Measurements from ENCODE around the gene KRTAP10-6.

KRTAP10-6 gene

DNA sequence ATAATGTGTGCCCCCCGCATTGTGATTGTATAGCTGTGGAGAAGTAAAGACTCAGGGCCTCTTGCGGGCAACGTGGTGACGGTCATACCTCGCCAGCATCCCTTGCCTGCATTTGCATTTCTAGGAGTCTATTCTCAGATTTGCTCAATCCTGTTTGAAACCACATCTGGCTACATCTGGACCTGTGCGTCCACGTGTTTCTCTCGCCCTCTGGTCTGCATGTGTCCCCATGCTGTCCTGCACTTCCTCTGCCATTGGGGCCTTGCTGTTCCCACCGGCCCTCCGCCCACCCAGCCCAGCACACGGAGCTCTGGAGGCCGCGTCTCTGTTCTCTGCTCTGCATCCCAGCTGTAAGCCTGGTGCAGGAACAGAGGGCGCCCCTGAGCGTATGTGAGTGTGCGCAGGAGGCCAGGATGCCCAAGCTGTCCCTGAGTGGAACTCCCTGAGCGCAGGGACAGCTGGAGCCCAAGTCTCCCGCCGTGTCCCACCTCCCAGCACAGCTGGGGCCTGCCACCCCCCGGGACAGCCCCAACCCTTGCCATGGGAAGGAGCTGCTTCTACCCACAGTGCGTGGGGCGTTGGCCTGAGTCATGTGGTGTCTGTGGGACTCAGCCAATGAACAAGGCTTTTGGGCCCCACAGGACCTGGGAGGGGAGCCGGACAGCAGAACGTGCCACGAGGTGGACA is 42.6 kb downstream of the KRTAP10-6 start:
- no peak for DNase-seq (ENCODE audit: low read depth in 1 of 2, low spot score in 1 of 2)
- in situ Hi-C loops (cut with HindIII; ENCODE audit: low pct_unique_long_range_greater_than_20kb, low sequenced_read_pairs), result no loop called here
- no peak for TF ChIP-seq JUND (IDR thresholded peaks at IDR 0.05; ENCODE audit: low read depth)

GRCh38 chr21:44548922-44549321 is 43.4 kb downstream of the KRTAP10-6 start:
- TF ChIP-seq JUND (IDR thresholded peaks at IDR 0.05; ENCODE audit: low read depth), result no peak
- no peak for DNase-seq (ENCODE audit: low read depth in 1 of 2, low spot score in 1 of 2)
- in situ Hi-C loops (cut with HindIII; ENCODE audit: low pct_unique_long_range_greater_than_20kb, low sequenced_read_pairs), result no loop called here

- no peak for DNase-seq (ENCODE audit: low read depth in 1 of 2, low spot score in 1 of 2)
- TF ChIP-seq JUND (IDR thresholded peaks at IDR 0.05; ENCODE audit: low read depth), result no peak
- in situ Hi-C loops (cut with HindIII; ENCODE audit: low pct_unique_long_range_greater_than_20kb, low sequenced_read_pairs), result no loop called here
Observed at GRCh38 chr21:44548381-44548780, 43.9 kb downstream of the KRTAP10-6 start.

GRCh38 chr21:44547656-44548331 is 44.5 kb downstream of the KRTAP10-6 start:
- no peak for TF ChIP-seq JUND (IDR thresholded peaks at IDR 0.05; ENCODE audit: low read depth)
- DNase-seq (ENCODE audit: low read depth in 1 of 2, low spot score in 1 of 2), result peak in 1 of 2 experiments; percentile 23
- in situ Hi-C loops (cut with HindIII; ENCODE audit: low pct_unique_long_range_greater_than_20kb, low sequenced_read_pairs), result no loop called here

- no peak for TF ChIP-seq JUND (IDR thresholded peaks at IDR 0.05; ENCODE audit: low read depth)
- DNase-seq (ENCODE audit: low read depth in 1 of 2, low spot score in 1 of 2), result no peak
- in situ Hi-C loops (cut with HindIII; ENCODE audit: low pct_unique_long_range_greater_than_20kb, low sequenced_read_pairs), result no loop called here
Observed at GRCh38 chr21:44544566-44544965, 47.7 kb downstream of the KRTAP10-6 start.

DNA sequence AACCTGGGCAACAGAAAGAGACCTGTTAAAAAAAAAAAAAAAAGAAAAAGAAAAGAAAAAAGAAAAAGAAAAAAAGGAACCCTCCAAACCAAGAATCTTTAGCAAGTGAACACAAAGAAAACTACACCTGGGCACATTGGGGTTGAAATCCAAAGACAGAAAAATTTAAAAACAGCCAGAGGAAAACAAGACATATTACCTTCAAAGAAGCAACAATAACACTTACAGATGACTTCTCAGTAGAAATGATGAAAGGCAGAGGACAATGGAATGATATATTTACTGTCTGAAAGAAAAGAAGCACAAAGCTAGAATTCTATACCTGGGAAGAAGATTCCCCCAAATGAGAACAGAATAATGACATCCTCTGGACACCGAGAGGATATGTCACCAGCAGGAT is 49.6 kb downstream of the KRTAP10-6 start:
- in situ Hi-C loops (cut with HindIII; ENCODE audit: low pct_unique_long_range_greater_than_20kb, low sequenced_read_pairs), result no loop called here
- no peak for TF ChIP-seq JUND (IDR thresholded peaks at IDR 0.05; ENCODE audit: low read depth)
- DNase-seq (ENCODE audit: low read depth in 1 of 2, low spot score in 1 of 2), result no peak

Measured in T47D (cell line).